IMR-90 (cell line): ENCODE data around the gene TAF10.

Source experiments
- POLR2A ChIP-seq: IDR thresholded peaks from 2 replicates; pipeline ENCODE4 v1.6.1; 2012; ENCODE audit warnings: mild to moderate bottlenecking, low read depth, low read length
- TF ChIP-seq, protein P1 (sequence below): conservative IDR thresholded peaks from 2 replicates; pipeline ENCODE4 v1.5.1; 2012; ENCODE audit warnings: mild to moderate bottlenecking, low read depth, low read length, improper control_type of control experiment

DNA sequence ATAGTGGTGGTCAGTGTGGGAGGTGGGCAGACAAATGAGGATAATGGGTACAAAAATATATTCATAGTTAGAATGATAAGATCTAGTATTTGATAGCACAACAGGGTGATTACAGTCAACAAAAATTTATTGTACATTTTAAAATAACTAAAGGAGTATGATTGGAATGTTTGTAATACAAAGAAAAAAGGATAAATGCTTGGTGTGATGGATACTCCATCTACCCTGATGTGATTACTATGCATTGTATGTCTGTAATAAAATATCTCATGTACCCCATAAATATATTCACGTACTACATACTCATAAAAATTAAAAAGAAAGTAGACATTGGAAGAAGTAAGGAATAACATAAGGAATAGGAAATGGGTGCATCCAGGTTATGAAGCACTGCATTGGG, 24.0 kb downstream of the TAF10 start:
- TF ChIP-seq, protein P1, sequence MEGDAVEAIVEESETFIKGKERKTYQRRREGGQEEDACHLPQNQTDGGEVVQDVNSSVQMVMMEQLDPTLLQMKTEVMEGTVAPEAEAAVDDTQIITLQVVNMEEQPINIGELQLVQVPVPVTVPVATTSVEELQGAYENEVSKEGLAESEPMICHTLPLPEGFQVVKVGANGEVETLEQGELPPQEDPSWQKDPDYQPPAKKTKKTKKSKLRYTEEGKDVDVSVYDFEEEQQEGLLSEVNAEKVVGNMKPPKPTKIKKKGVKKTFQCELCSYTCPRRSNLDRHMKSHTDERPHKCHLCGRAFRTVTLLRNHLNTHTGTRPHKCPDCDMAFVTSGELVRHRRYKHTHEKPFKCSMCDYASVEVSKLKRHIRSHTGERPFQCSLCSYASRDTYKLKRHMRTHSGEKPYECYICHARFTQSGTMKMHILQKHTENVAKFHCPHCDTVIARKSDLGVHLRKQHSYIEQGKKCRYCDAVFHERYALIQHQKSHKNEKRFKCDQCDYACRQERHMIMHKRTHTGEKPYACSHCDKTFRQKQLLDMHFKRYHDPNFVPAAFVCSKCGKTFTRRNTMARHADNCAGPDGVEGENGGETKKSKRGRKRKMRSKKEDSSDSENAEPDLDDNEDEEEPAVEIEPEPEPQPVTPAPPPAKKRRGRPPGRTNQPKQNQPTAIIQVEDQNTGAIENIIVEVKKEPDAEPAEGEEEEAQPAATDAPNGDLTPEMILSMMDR, result no peak
- no peak for TF ChIP-seq POLR2A
